Activated naive CD4-positive, alpha-beta T cell treated with anti-CD3 and anti-CD28 coated beads, Interleukin-2, amount 50 U/mL, for 72 hours (primary cell): ENCODE results near the gene SOX10. TPM values are rescaled to one million over a fixed set of nuclear protein-coding genes. Genes with fewer than 3 reads are reported as not detected.
A peak's percentile ranks its signal among the peaks of the same experiment; 100 is the strongest.

Experiments used
- ATAC-seq, 2 donors: fragments of 150-1000 bp; cut with Tn5 transposase; 2 replicates each; pipeline ENCODE4 v1.10.0; 2021; ENCODE audit warnings: mild to moderate bottlenecking in 2 of 2, moderate library complexity in 2 of 2
- DNase-seq, 2 donors: peaks; one replicate each; pipeline ENCODE4 v3.0.0; 2021 to 2022; ENCODE audit warnings: low spot score in 2 of 2
- H3K27ac Mint-ChIP-seq, 2 donors: one replicate each; pipeline ENCODE4 v1.8.0; 2022; ENCODE audit warnings: mild to moderate bottlenecking in 2 of 2, mixed read lengths in 2 of 2
- H3K36me3 Mint-ChIP-seq, 2 donors: one replicate each; pipeline ENCODE4 v1.8.0; 2022; ENCODE audit warnings: mixed read lengths in 2 of 2
- H3K9me3 Mint-ChIP-seq, 2 donors: one replicate each; pipeline ENCODE4 v1.8.0; 2022; ENCODE audit warnings: mixed read lengths in 2 of 2
- total RNA-seq, 2 donors: library from RNA; stranded (reverse); gene quantifications; one replicate each; pipeline ENCODE4 v1.2.3, GENCODE V29; 2022

Gene SOX10
- total RNA-seq, 2 donors from 2014 or later = not detected

GRCh38 chr22:37996079-37996478 is 11.7 kb upstream of the SOX10 start:
- ATAC-seq (no peak), DNase-seq (no peak)
- peak overlapping the region in 1 of 2 donors; percentile 48 for H3K27ac Mint-ChIP-seq
- H3K36me3 Mint-ChIP-seq = no peaks in the 10 kb centered on the region
- H3K9me3 Mint-ChIP-seq = no peaks in the 10 kb centered on the region

GRCh38 chr22:37995460-37995859 is 11.1 kb upstream of the SOX10 start:
- peak overlapping the region in 1 of 2 donors; percentile 48 for H3K27ac Mint-ChIP-seq
- DNase-seq = no peak
- no peaks in the 10 kb centered on the region for H3K36me3 Mint-ChIP-seq
- no peak for ATAC-seq
- H3K9me3 Mint-ChIP-seq = no peaks in the 10 kb centered on the region

- Mint-ChIP-seq H3K36me3 (no peaks in the 10 kb centered on the region), H3K9me3 (no peaks in the 10 kb centered on the region), H3K27ac (peak overlapping the region in 1 of 2 donors; percentile 48)
- DNase-seq (no peak), ATAC-seq (no peak)
These were observed 10.6 kb upstream of the SOX10 start for GRCh38 chr22:37994982-37995381.

GRCh38 chr22:37994049-37994448 is 9.7 kb upstream of the SOX10 start:
- H3K36me3 Mint-ChIP-seq = no peaks in the 10 kb centered on the region
- ATAC-seq (no peak), DNase-seq (no peak)
- no peaks in the 10 kb centered on the region for H3K9me3 Mint-ChIP-seq
- H3K27ac Mint-ChIP-seq = no peak overlapping the region

- Mint-ChIP-seq H3K36me3 (no peaks in the 10 kb centered on the region), H3K27ac (no peak overlapping the region), H3K9me3 (no peaks in the 10 kb centered on the region)
- DNase-seq (no peak), ATAC-seq (no peak)
These were observed 7.5 kb upstream of the SOX10 start for GRCh38 chr22:37991731-37992442.

GRCh38 chr22:37990862-37991261 is 6.5 kb upstream of the SOX10 start:
- Mint-ChIP-seq H3K27ac (no peak overlapping the region), H3K36me3 (no peaks in the 10 kb centered on the region), H3K9me3 (no peaks in the 10 kb centered on the region)
- DNase-seq = no peak
- ATAC-seq = no peak

- no peak overlapping the region for H3K27ac Mint-ChIP-seq
- no peaks in the 10 kb centered on the region for H3K36me3 Mint-ChIP-seq
- H3K9me3 Mint-ChIP-seq = no peaks in the 10 kb centered on the region
- DNase-seq (no peak), ATAC-seq (no peak)
These were observed 5.9 kb upstream of the SOX10 start for GRCh38 chr22:37990301-37990700.

- H3K36me3 Mint-ChIP-seq = no peaks in the 10 kb centered on the region
- no peak for DNase-seq
- no peak overlapping the region for H3K27ac Mint-ChIP-seq
- ATAC-seq = no peak
- no peaks in the 10 kb centered on the region for H3K9me3 Mint-ChIP-seq
These were observed 5.0 kb upstream of the SOX10 start for GRCh38 chr22:37989146-37990045.

GRCh38 chr22:37986371-37986770 is 2.0 kb upstream of the SOX10 start:
- no peaks in the 10 kb centered on the region for H3K9me3 Mint-ChIP-seq
- no peaks in the 10 kb centered on the region for H3K36me3 Mint-ChIP-seq
- H3K27ac Mint-ChIP-seq = no peak overlapping the region
- DNase-seq (no peak), ATAC-seq (no peak)

- Mint-ChIP-seq H3K27ac (no peak overlapping the region), H3K9me3 (no peaks in the 10 kb centered on the region), H3K36me3 (no peaks in the 10 kb centered on the region)
- no peak for DNase-seq
- ATAC-seq = no peak
These were observed 1.5 kb upstream of the SOX10 start for GRCh38 chr22:37985751-37986281.

- no peaks in the 10 kb centered on the region for H3K9me3 Mint-ChIP-seq
These were observed 763 bp upstream of the SOX10 start for GRCh38 chr22:37985050-37985585.

GRCh38 chr22:37982938-37983859 is 1.2 kb downstream of the SOX10 start:
- Mint-ChIP-seq H3K9me3 (no peaks in the 10 kb centered on the region), H3K36me3 (no peaks in the 10 kb centered on the region), H3K27ac (no peak overlapping the region)
- ATAC-seq (no peak), DNase-seq (no peak)

More at GRCh38 chr22:37985050-37985585, 763 bp upstream of the SOX10 start:
- H3K27ac Mint-ChIP-seq = no peak overlapping the region
- ATAC-seq (no peak), DNase-seq (no peak)
- no peaks in the 10 kb centered on the region for H3K36me3 Mint-ChIP-seq

GRCh38 chr22:37982151-37982785 is 2.1 kb downstream of the SOX10 start:
- no peak for ATAC-seq
- no peak for DNase-seq
- Mint-ChIP-seq H3K27ac (peak overlapping the region in 1 of 2 donors; percentile 54), H3K36me3 (no peaks in the 10 kb centered on the region), H3K9me3 (no peaks in the 10 kb centered on the region)

GRCh38 chr22:37981282-37982011 is 2.9 kb downstream of the SOX10 start:
- Mint-ChIP-seq H3K9me3 (no peaks in the 10 kb centered on the region), H3K36me3 (no peaks in the 10 kb centered on the region), H3K27ac (peak overlapping the region; percentile 54 to 65)
- ATAC-seq = no peak
- DNase-seq = no peak

GRCh38 chr22:37979782-37980181 is 4.6 kb downstream of the SOX10 start:
- DNase-seq = no peak
- Mint-ChIP-seq H3K9me3 (no peaks in the 10 kb centered on the region), H3K27ac (peak overlapping the region in 1 of 2 donors; percentile 41), H3K36me3 (no peaks in the 10 kb centered on the region)
- no peak for ATAC-seq
